IPS DF 4.7 (cell line): ENCODE results near the gene AKAP17A.

ENCODE experiments used
- DNase-seq: peaks from one replicate; pipeline ENCODE4 v3.0.0-alpha.2; 2013; ENCODE audit warnings: low spot score; ENCODE audit errors: extremely low read depth

AKAP17A gene

GRCh38 chrX:1582686-1583437 is 8.5 kb upstream of the AKAP17A start:
- no peak for DNase-seq

- no peak for DNase-seq
Measured at GRCh38 chrX:1584237-1585011, 7.0 kb upstream of the AKAP17A start.

- no peak for DNase-seq
Measured at GRCh38 chrX:1587161-1587560, 4.2 kb upstream of the AKAP17A start.

- no peak for DNase-seq
Measured at GRCh38 chrX:1589356-1590130, 1.9 kb upstream of the AKAP17A start.

- no peak for DNase-seq
Measured at GRCh38 chrX:1591863-1592469, 562 bp downstream of the AKAP17A start.

GRCh38 chrX:1592470-1593142 is 1.2 kb downstream of the AKAP17A start:
- DNase-seq = no peak

GRCh38 chrX:1593286-1594271 is 2.2 kb downstream of the AKAP17A start:
- no peak for DNase-seq

- no peak for DNase-seq
Measured at GRCh38 chrX:1595711-1596060, 4.3 kb downstream of the AKAP17A start.

- DNase-seq = no peak
Measured at GRCh38 chrX:1596676-1597344, 5.4 kb downstream of the AKAP17A start.

- DNase-seq = no peak
Measured at GRCh38 chrX:1597345-1598020, 6.1 kb downstream of the AKAP17A start.

- DNase-seq = no peak
Measured at GRCh38 chrX:1598021-1598875, 6.8 kb downstream of the AKAP17A start.

- DNase-seq = no peak
Measured at GRCh38 chrX:1598876-1599790, 7.7 kb downstream of the AKAP17A start.

- no peak for DNase-seq
Measured at GRCh38 chrX:1599791-1600405, 8.5 kb downstream of the AKAP17A start.

GRCh38 chrX:1600406-1601050 is 9.1 kb downstream of the AKAP17A start:
- no peak for DNase-seq

GRCh38 chrX:1601051-1601767 is 9.8 kb downstream of the AKAP17A start:
- no peak for DNase-seq
